ENCODE data around the gene USH1C. TPM values are rescaled to one million over a fixed set of nuclear protein-coding genes. Genes with fewer than 3 reads are reported as not detected.

The USH1C gene
- total and polyA plus RNA-seq, 2 of the 4 experiments (the other 2 are of a cell fraction), result not detected

DNA sequence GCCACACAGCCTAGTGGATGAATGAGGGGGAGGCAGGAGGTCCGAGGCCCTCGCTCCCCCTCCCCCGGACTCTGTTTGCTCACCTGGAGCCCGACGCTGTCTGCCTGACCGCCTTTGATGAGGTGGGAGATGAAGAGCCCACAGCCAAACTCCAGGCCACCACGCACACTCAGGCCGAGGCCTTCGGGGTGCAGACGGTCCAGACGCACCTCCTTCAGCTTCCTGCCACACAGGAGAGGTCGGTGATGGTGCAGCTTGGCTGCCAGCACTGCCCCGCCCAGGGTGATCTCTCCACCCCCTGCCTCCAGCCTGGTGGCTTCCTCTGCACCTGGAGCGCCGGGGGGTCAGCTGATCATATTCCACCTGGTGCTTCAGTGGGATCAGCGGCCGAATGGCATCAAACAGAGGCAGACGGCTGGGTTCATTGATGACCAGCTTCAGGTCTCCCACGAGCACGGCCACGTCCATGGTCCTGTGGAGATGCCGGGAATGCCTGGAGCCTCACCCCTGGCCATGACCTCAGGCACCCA lies 13.1 kb downstream of the USH1C start:
- peaks cover 13% of the 10 kb centered on the region; the same call in 1 of the 2 replicates for H3K27me3 ChIP-seq (ENCODE audit: control insufficient read depth, insufficient read depth, low read length)
- H3K27ac ChIP-seq (ENCODE audit: insufficient read depth, low read length), result no peak overlapping the region
- H4K20me1 ChIP-seq (ENCODE audit: insufficient read depth, low read length), result no peaks in the 10 kb centered on the region
- H3K4me2 ChIP-seq (ENCODE audit: low read depth, low read length), result no peak overlapping the region
- no peaks in the 10 kb centered on the region for H3K79me1 ChIP-seq (ENCODE audit: low read depth in 1 of 2, low read length in 2 of 2)
- H2BK15ac ChIP-seq (ENCODE audit: low read depth, low read length), result no peak overlapping the region
- H2BK5ac ChIP-seq (ENCODE audit: low read depth, low read length, poor library complexity, severe bottlenecking), result no peak overlapping the region
- no peak overlapping the region for H3K14ac ChIP-seq (replicated peaks; ENCODE audit: low read depth, low read length)
- no peak overlapping the region for H3K9ac ChIP-seq (ENCODE audit: low read depth, low read length)
- 70% methylated on average over 4 of the region's 22 CpGs; no CpG with 5 or more reads in 1 of the 2 experiments for WGBS, 2 experiments (ENCODE audit: extremely low coverage in 2 of 2, insufficient read length in 1 of 2)
- ChIA-PET CTCF (no interaction called here), POLR2A (ENCODE audit: unreplicated experiment) (no interaction called here)
- no peak overlapping the region for H4K8ac ChIP-seq (ENCODE audit: low read depth in 2 of 2, low read length in 2 of 2)
- no peak for ATAC-seq (ENCODE audit: low read depth)
- BruUV-seq (replicated peaks), result no TSS peak
- no peak overlapping the region for H3K4me3 ChIP-seq (ENCODE audit: insufficient read depth, low read depth, low read length)
- dilution Hi-C loops (cut with HindIII; ENCODE audit: low sequenced_read_pairs, unreplicated experiment) (no loop called here), intact Hi-C loops (cut with micrococcal nuclease) (no loop called here), in situ Hi-C loops (cut with MboI; ENCODE audit: low sequenced_read_pairs) (no loop called here)
- H3K4ac ChIP-seq (ENCODE audit: low read depth, low read length), result no peak overlapping the region
- H2AFZ ChIP-seq (replicated peaks; ENCODE audit: low read length, poor library complexity), result peak overlapping the region; percentile 14
- no peak overlapping the region for H2BK120ac ChIP-seq (ENCODE audit: low read depth, low read length)
- H4K5ac ChIP-seq (ENCODE audit: low read depth, low read length), result no peak overlapping the region
- no peak overlapping the region for H4K91ac ChIP-seq (ENCODE audit: insufficient read depth, low read depth, low read length)
- H2AK5ac ChIP-seq (ENCODE audit: low read depth, low read length), result no peak overlapping the region
- no peaks in the 10 kb centered on the region for H3K9me1 ChIP-seq (ENCODE audit: insufficient read depth, low read length)
- H2AK9ac ChIP-seq (replicated peaks; ENCODE audit: low read depth, low read length, poor library complexity), result no peak overlapping the region
- no peak overlapping the region for H3K23ac ChIP-seq (ENCODE audit: low read depth, low read length)
- DNase-seq, result no peak
- H3K36me3 ChIP-seq (ENCODE audit: control insufficient read depth, insufficient read depth, low read length), result no peaks in the 10 kb centered on the region
- no peaks in the 10 kb centered on the region for H3K9me3 ChIP-seq (ENCODE audit: control insufficient read depth, insufficient read depth, low read length)
- no peaks in the 10 kb centered on the region for H3K4me1 ChIP-seq (ENCODE audit: control insufficient read depth, insufficient read depth, low read length)
- H3K56ac ChIP-seq (ENCODE audit: extremely low read depth, insufficient read depth, low read length), result no peak overlapping the region
- no peak overlapping the region for H3K18ac ChIP-seq (ENCODE audit: low read depth, low read length)
- no peak for TF ChIP-seq CHD1 (IDR thresholded peaks at IDR 0.05; ENCODE audit: low read depth, low read length)
- no peak for TF ChIP-seq RCOR1 (IDR thresholded peaks at IDR 0.05; ENCODE audit: insufficient replicate concordance, low read length)
- TF ChIP-seq MAFK (IDR thresholded peaks at IDR 0.05; ENCODE audit: low read depth, low read length), result no peak
- no peak for TF ChIP-seq NFE2L2 (IDR thresholded peaks at IDR 0.05; ENCODE audit: low read depth, low read length)
- no peak for TF ChIP-seq CTCF (conservative IDR thresholded peaks at IDR 0.05; ENCODE audit: low read depth, low read length)
- no peak for TF ChIP-seq MAZ (IDR thresholded peaks at IDR 0.05; ENCODE audit: borderline replicate concordance, low read depth, low read length)
- no peak for TF ChIP-seq CEBPB (IDR thresholded peaks at IDR 0.05; ENCODE audit: low read depth, low read length)
- TF ChIP-seq BHLHE40 (IDR thresholded peaks at IDR 0.05; ENCODE audit: low read depth, low read length), result no peak
- no peak for TF ChIP-seq RFX5 (IDR thresholded peaks at IDR 0.05; ENCODE audit: low read depth, low read length)
- TF ChIP-seq MXI1 (IDR thresholded peaks at IDR 0.05; ENCODE audit: borderline replicate concordance, low read depth, low read length), result no peak
- no peak for TF ChIP-seq POLR2A (IDR thresholded peaks at IDR 0.05; ENCODE audit: low read depth, low read length)
- no peak for TF ChIP-seq FOS (IDR thresholded peaks at IDR 0.05; ENCODE audit: low read depth, low read length)
- TF ChIP-seq RAD21 (IDR thresholded peaks at IDR 0.05; ENCODE audit: low read length), result no peak
- TF ChIP-seq, protein P1, sequence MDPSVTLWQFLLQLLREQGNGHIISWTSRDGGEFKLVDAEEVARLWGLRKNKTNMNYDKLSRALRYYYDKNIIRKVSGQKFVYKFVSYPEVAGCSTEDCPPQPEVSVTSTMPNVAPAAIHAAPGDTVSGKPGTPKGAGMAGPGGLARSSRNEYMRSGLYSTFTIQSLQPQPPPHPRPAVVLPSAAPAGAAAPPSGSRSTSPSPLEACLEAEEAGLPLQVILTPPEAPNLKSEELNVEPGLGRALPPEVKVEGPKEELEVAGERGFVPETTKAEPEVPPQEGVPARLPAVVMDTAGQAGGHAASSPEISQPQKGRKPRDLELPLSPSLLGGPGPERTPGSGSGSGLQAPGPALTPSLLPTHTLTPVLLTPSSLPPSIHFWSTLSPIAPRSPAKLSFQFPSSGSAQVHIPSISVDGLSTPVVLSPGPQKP (IDR thresholded peaks at IDR 0.05; ENCODE audit: borderline replicate concordance, low read depth, low read length), result no peak
- TF ChIP-seq SMC3 (IDR thresholded peaks at IDR 0.05; ENCODE audit: low read depth, low read length), result no peak
- TF ChIP-seq, protein P2, sequence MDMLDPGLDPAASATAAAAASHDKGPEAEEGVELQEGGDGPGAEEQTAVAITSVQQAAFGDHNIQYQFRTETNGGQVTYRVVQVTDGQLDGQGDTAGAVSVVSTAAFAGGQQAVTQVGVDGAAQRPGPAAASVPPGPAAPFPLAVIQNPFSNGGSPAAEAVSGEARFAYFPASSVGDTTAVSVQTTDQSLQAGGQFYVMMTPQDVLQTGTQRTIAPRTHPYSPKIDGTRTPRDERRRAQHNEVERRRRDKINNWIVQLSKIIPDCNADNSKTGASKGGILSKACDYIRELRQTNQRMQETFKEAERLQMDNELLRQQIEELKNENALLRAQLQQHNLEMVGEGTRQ (IDR thresholded peaks at IDR 0.05; ENCODE audit: low read depth, low read length), result no peak
- H2BK20ac ChIP-seq (ENCODE audit: low read depth, low read length), result no peak overlapping the region

Measured in IMR-90 (cell line).